GM12891 (cell line): ENCODE data around the gene PPFIBP2.

Experiments
- DNase-seq: peaks from one replicate; pipeline ENCODE4 v3.0.0; 2011; ENCODE audit warnings: low spot score; ENCODE audit not compliant: insufficient read length
- FAIRE-seq: peaks from 2 replicates; lab custom pipeline; 2011; peaks lifted over from hg19 to GRCh38; lab: Jason Lieb, UNC
- PAX5 ChIP-seq: IDR thresholded peaks from 2 replicates; pipeline ENCODE4 v1.6.1; 2011; ENCODE audit warnings: low read length, moderate library complexity, mild to moderate bottlenecking; ENCODE audit not compliant: insufficient read depth, severe bottlenecking
- POLR2A ChIP-seq: IDR thresholded peaks from 2 replicates; pipeline ENCODE4 v1.6.1; 2011; ENCODE audit warnings: low read depth, low read length, control low read depth
- POLR2AphosphoS5 ChIP-seq: IDR thresholded peaks from 2 replicates; pipeline ENCODE4 v1.6.1; 2011; ENCODE audit warnings: low read depth, low read length, control low read depth
- POU2F2 ChIP-seq: IDR thresholded peaks from 2 replicates; pipeline ENCODE4 v1.6.1; 2011; ENCODE audit warnings: low read depth, mild to moderate bottlenecking, control low read depth, low read length, moderate library complexity
- SPI1 ChIP-seq: IDR thresholded peaks from 2 replicates; pipeline ENCODE4 v1.6.1; 2011; ENCODE audit warnings: low read depth, low read length, control low read depth
- TAF1 ChIP-seq: IDR thresholded peaks from 2 replicates; pipeline ENCODE4 v1.6.1; 2011; ENCODE audit warnings: low read depth, low read length, control low read depth

PPFIBP2 gene

GRCh38 chr11:7677071-7677470, 163.3 kb downstream of the PPFIBP2 start:
- TF ChIP-seq POLR2A (no peak), SPI1 (peak; percentile 69), TAF1 (no peak), POLR2AphosphoS5 (no peak), POU2F2 (no peak), PAX5 (no peak)
- no peak for FAIRE-seq
- DNase-seq: no peak

GRCh38 chr11:7677796-7678201, 164.0 kb downstream of the PPFIBP2 start:
- no peak for TF ChIP-seq POU2F2
- TF ChIP-seq POLR2AphosphoS5: no peak
- no peak for TF ChIP-seq TAF1
- TF ChIP-seq SPI1: no peak
- DNase-seq: no peak
- FAIRE-seq: no peak

- DNase-seq: no peak
- no peak for TF ChIP-seq PAX5
- TF ChIP-seq TAF1: no peak
- TF ChIP-seq POU2F2: no peak
- no peak for TF ChIP-seq POLR2A
- no peak for TF ChIP-seq SPI1
- no peak for TF ChIP-seq POLR2AphosphoS5
- no peak for FAIRE-seq
Measured at GRCh38 chr11:7683571-7683970, 169.8 kb downstream of the PPFIBP2 start.

- no peak for TF ChIP-seq POLR2A
- TF ChIP-seq PAX5: no peak
- no peak for TF ChIP-seq SPI1
- no peak for TF ChIP-seq POLR2AphosphoS5
- TF ChIP-seq TAF1: no peak
- no peak for TF ChIP-seq POU2F2
- DNase-seq (no peak), FAIRE-seq (no peak)
Measured at GRCh38 chr11:7686761-7687160, 173.0 kb downstream of the PPFIBP2 start.

- TF ChIP-seq POLR2A (no peak), PAX5 (no peak), POLR2AphosphoS5 (no peak), POU2F2 (no peak), TAF1 (no peak), SPI1 (no peak)
- FAIRE-seq: no peak
- no peak for DNase-seq
Measured at GRCh38 chr11:7687386-7687785, 173.6 kb downstream of the PPFIBP2 start.

GRCh38 chr11:7688238-7688826, 174.5 kb downstream of the PPFIBP2 start:
- FAIRE-seq (peak; percentile 13), DNase-seq (no peak)
- TF ChIP-seq TAF1: no peak

GRCh38 chr11:7689239-7689638, 175.4 kb downstream of the PPFIBP2 start:
- TF ChIP-seq PAX5 (no peak), POU2F2 (no peak), SPI1 (no peak), TAF1 (no peak), POLR2A (no peak), POLR2AphosphoS5 (no peak)
- FAIRE-seq: no peak
- no peak for DNase-seq

- no peak for TF ChIP-seq PAX5
- no peak for TF ChIP-seq POLR2A
- TF ChIP-seq TAF1: no peak
- no peak for TF ChIP-seq POU2F2
- TF ChIP-seq POLR2AphosphoS5: no peak
- no peak for TF ChIP-seq SPI1
- DNase-seq (no peak), FAIRE-seq (no peak)
Measured at GRCh38 chr11:7690648-7691047, 176.8 kb downstream of the PPFIBP2 start.

GRCh38 chr11:7691759-7692350, 178.1 kb downstream of the PPFIBP2 start:
- no peak for TF ChIP-seq POU2F2
- no peak for TF ChIP-seq PAX5
- no peak for TF ChIP-seq SPI1
- no peak for TF ChIP-seq TAF1
- no peak for TF ChIP-seq POLR2AphosphoS5
- no peak for TF ChIP-seq POLR2A
- FAIRE-seq: no peak
- no peak for DNase-seq

GRCh38 chr11:7692426-7692825, 178.6 kb downstream of the PPFIBP2 start:
- no peak for TF ChIP-seq PAX5
- TF ChIP-seq POU2F2: no peak
- no peak for TF ChIP-seq SPI1
- no peak for TF ChIP-seq POLR2AphosphoS5
- DNase-seq (no peak), FAIRE-seq (no peak)

- DNase-seq (no peak), FAIRE-seq (no peak)
- TF ChIP-seq PAX5 (no peak), POU2F2 (no peak), TAF1 (no peak)
Measured at GRCh38 chr11:7694235-7694634, 180.4 kb downstream of the PPFIBP2 start.
